NCI-H1930 (cell line): ENCODE results near the gene VTI1B.
"Not testable (repeated sequence)": the region's sequence is repeated elsewhere in the genome, so short reads cannot be mapped to it uniquely, and the experiment has no call there.

Experiments used
- DNase-seq, 2 experiments: peaks; one replicate each; lab custom pipeline; 2025; lab: John Stamatoyannopoulos, UW

VTI1B gene

DNA sequence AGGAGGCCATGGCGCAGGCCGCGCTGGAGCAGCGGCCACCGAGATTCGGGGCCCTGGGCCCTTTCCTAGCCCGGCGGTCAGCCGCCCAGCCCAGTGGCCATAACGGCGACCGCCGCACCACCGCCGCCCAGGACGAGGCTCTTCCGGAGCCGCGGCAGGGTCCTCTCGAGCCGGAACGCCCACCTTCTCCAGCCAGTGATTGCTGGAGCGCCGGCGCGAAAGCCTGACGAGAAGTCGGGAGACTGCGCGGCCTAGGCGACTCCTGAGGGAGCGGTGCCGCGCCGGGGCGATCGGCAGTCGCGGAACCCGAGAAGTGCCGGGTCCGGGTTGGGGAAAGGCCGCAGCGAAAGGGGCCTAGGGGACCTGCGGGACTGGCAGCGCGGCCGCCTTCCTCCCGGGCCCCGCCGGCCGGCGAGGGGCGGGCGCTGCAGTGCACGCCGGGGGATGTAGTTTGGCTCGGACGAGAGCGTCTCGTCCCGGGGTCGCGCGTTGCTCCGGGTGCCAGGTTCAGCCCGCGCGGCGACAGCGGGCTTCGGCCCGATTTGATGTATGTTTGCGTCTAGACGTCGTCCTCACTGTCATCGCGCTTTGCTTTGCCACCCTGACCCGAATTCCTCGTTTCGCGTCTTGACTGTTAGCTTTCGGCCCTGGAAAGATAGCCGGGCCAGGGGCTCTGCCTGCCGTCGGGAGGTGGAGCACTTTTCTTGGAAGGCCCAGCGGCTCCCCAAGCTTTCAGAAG is at the start of gene VTI1B:
Gene VTI1B, minus strand, starts transcription at position 153 of the 739 bp plus-strand sequence. Its CDS starts 143 bp downstream, at position 10.
- peak; percentile 58 to 59 for DNase-seq

DNA sequence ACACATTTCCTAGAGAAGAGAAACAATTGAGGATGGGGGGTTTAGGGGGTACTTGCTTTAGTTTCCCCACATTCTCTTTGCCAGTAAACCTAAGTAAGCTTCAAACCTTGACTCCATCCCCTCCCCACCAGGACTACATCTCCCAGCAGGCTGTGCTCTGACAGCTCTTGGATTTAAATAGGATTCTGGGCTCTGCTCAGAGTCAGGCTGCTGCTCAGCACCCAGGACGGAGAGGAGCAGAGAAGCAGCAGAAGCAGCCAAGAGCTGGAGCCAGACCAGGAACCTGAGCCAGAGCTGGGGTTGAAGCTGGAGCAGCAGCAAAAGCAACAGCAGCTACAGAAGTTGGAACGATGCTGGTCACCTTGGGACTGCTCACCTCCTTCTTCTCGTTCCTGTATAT is 47.9 kb upstream of the VTI1B start:
- DNase-seq, result no peak

- DNase-seq, result no peak
Observed at GRCh38 chr14:67721875-67722274, 47.4 kb upstream of the VTI1B start.

GRCh38 chr14:67719866-67720265 is 45.4 kb upstream of the VTI1B start:
- DNase-seq, result no peak

- DNase-seq, result not testable (repeated sequence)
Observed at GRCh38 chr14:67719385-67719784, 45.0 kb upstream of the VTI1B start.

- no peak for DNase-seq
Observed at GRCh38 chr14:67718265-67718664, 43.8 kb upstream of the VTI1B start.

- DNase-seq, result no peak
Observed at GRCh38 chr14:67717048-67717447, 42.6 kb upstream of the VTI1B start.

GRCh38 chr14:67710209-67710608 is 35.8 kb upstream of the VTI1B start:
- DNase-seq, result no peak

GRCh38 chr14:67709796-67710195 is 35.4 kb upstream of the VTI1B start:
- DNase-seq, result not testable (repeated sequence)

GRCh38 chr14:67709346-67709745 is 34.9 kb upstream of the VTI1B start:
- DNase-seq, result not testable (repeated sequence)

DNA sequence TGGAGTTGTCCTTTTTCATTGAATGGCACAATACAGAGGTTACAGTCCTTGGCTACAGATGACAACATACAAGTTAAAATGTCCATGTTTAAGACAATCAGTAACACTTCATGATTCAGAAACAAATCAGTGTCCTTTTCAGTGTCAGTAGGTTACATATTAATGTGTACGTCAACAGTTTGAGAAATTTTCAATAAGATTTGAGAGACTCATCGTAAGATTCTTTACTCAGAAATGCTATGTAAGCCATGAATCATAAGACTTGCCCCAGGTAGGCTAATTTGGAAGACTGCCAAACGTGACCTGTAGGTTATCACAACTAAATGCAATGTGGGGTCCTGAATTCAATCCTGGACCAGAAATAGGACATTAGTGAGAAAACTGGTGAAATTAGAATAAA is 30.8 kb upstream of the VTI1B start:
- no peak for DNase-seq

GRCh38 chr14:67704484-67705089 is 30.2 kb upstream of the VTI1B start:
- peak; percentile 14 to 51 for DNase-seq

GRCh38 chr14:67703997-67704396 is 29.6 kb upstream of the VTI1B start:
- no peak for DNase-seq

GRCh38 chr14:67701492-67701891 is 27.1 kb upstream of the VTI1B start, which contains the start of gene RDH12:
RDH12 (plus strand) TSS chr14:67701886; CDS start chr14:67722643, 20,757 bp downstream.
- not testable (repeated sequence) for DNase-seq

GRCh38 chr14:67698179-67698578 is 23.7 kb upstream of the VTI1B start:
- DNase-seq, result no peak

GRCh38 chr14:67697006-67697405 is 22.6 kb upstream of the VTI1B start:
- no peak for DNase-seq

GRCh38 chr14:67695394-67695949 is 21.0 kb upstream of the VTI1B start, which contains the start of gene RDH11:
RDH11 (minus strand) TSS chr14:67695764; CDS start chr14:67695703, 61 bp downstream.
- peak; percentile 80 to 81 for DNase-seq

DNA sequence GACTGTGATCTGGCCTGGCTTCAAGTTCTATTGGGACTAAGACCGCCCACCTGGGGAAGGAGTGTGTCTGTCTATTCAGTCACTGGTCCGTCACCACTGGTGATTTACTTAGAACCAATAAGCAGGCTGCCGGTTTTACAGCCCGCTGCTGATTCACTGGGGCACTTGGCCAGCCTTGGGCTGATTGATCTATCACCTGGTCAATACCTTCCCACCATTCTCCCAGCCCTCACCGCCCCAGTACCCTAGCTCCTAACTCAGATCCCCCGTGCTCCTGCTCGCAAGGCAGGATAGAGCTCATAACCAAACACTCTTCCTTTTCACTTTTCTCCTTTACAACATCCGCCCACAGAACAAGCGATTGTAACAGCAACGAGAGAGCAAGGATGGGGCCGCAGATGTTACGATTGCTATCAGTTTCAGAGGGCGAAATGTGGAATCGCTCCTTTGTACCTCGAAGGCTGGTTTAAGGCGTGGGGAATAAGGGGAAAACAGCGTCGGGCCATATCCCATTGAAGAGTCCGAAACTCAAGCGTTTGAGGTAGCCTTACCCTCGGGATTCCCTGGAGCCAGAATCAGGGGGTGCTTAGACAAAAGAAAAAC is 20.5 kb upstream of the VTI1B start:
- DNase-seq, result peak in 1 of 2 experiments; percentile 37

DNA sequence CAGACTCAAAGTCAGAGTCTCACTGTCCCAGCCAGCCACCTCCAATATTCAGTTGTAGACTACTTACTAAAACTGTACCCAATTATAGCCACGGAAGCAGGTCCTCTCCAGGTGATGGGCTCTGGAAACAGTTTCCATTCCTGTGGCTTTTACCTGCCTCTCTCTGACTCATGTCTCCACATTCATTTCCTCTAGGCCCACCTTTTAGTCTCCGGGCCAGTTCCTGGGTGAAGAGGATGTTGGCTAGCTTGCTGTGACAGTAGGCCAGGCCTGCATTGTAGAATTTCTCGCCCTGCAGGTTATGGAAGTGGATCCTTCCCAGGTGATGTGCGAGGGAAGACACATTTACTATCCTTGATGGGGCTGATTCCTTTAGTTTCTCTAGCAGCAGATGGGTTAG is 15.6 kb upstream of the VTI1B start:
- DNase-seq, result no peak

- DNase-seq, result no peak
Observed at GRCh38 chr14:67683842-67684241, 9.4 kb upstream of the VTI1B start.

DNA sequence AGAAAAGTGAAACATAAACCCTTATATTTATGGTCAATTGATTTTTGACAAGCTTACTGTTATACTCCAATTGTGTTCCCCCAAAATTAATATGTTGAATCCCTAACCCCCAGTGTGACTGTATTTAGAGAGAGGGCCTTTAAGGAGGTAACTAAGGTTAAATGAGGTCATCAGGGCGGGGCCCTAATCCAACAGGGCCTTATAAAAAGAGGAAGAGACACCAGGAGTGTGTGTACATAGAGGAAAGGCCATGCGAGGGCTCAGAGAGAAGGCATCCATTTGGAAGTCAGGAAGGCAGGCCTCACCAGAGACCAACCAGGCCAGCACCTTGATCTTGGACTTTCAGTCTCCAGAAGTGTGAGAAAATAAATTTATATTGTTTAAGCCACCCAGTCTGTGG is 6.5 kb upstream of the VTI1B start:
- DNase-seq, result no peak

DNA sequence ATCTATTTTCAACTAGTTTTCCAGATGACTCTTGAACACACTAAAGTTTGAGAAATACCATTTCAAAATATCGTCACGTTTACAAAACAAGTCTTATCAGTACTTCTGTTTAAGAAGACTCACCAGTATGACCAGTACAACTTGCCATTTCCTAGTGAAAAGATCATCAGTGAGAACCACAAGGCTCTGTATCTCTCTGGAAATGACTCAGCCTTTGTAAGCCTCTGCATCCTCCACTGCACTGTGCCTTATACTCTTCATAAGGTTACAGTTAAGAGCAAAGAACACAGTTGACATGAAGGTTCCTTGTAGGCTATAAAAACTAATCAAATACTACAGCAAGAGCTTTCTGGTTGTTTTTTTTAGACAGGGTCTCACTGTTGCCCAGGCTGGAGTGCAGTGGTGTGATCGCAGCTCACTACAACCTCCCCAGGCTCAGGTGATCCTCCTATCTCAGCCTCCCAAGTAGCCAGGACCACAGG is 5.7 kb upstream of the VTI1B start:
- DNase-seq, result no peak
